IMR-90 (cell line): ENCODE results near the gene LIMCH1. TPM values are rescaled to one million over a fixed set of nuclear protein-coding genes. Genes with fewer than 3 reads are reported as not detected.
A peak's percentile ranks its signal among the peaks of the same experiment; 100 is the strongest.

Experiments
- ATAC-seq: fragments of 200-7000 bp; cut with Tn5 transposase; 2 replicates; pipeline ENCODE4 v1.9.1; 2020; ENCODE audit warnings: low read depth, mild to moderate bottlenecking, moderate library complexity
- BruUV-seq: library from RNA; stranded (reverse); fragments of 400-500 nt; replicated peaks from 2 replicates; lab custom pipeline; 2021; lab: Mats Ljungman, UMichigan
- CTCF ChIA-PET: fragments of 300-600 bp; formaldehyde crosslinking; extraction: SDS; loops from one replicate; lab custom pipeline; 2021; ENCODE audit warnings: antibody characterized with exemption; lab: Yijun Ruan, JAX
- POLR2A ChIA-PET: fragments of 300-600 bp; sonication (Branson Sonifier 250); formaldehyde crosslinking; loops from one replicate; lab custom pipeline; 2022; ENCODE audit warnings: antibody characterized with exemption; ENCODE audit not compliant: unreplicated experiment; lab: Charles Lee
- DNase-seq: peaks from one replicate; pipeline ENCODE4 v3.0.0; 2013
- H2AFZ ChIP-seq: replicated peaks from 2 replicates; pipeline ENCODE3; 2013; ENCODE audit warnings: low read length, mild to moderate bottlenecking; ENCODE audit not compliant: poor library complexity
- H2AK5ac ChIP-seq: 2 replicates; pipeline ENCODE4 v1.6.1; 2013; ENCODE audit warnings: low read depth, low read length, inconsistent platforms
- H2AK9ac ChIP-seq: replicated peaks from 2 replicates; pipeline ENCODE3; 2013; ENCODE audit warnings: mild to moderate bottlenecking, low read depth, low read length, moderate library complexity; ENCODE audit not compliant: poor library complexity
- H2BK120ac ChIP-seq: 2 replicates; pipeline ENCODE4 v1.6.1; 2013; ENCODE audit warnings: low read depth, low read length, inconsistent platforms
- H2BK15ac ChIP-seq: 3 replicates; pipeline ENCODE4 v1.6.1; 2013; ENCODE audit warnings: low read depth, low read length, inconsistent platforms
- H2BK20ac ChIP-seq: 2 replicates; pipeline ENCODE4 v1.6.1; 2013; ENCODE audit warnings: low read depth, mild to moderate bottlenecking, inconsistent platforms, low read length, moderate library complexity
- H2BK5ac ChIP-seq: 2 replicates; pipeline ENCODE4 v1.6.1; 2013; ENCODE audit warnings: mild to moderate bottlenecking, low read depth, low read length, inconsistent platforms; ENCODE audit not compliant: poor library complexity, severe bottlenecking
- H3K14ac ChIP-seq: replicated peaks from 2 replicates; pipeline ENCODE4 v1.6.1; 2013; ENCODE audit warnings: low read depth, low read length, inconsistent platforms
- H3K18ac ChIP-seq: 2 replicates; pipeline ENCODE4 v1.6.1; 2013; ENCODE audit warnings: low read depth, low read length, control low read depth
- H3K23ac ChIP-seq: 2 replicates; pipeline ENCODE4 v1.6.1; 2013; ENCODE audit warnings: low read depth, low read length, inconsistent platforms
- H3K27ac ChIP-seq: 2 replicates; pipeline ENCODE4 v1.5.1; 2013; ENCODE audit warnings: mild to moderate bottlenecking, control low read depth, low read length; ENCODE audit not compliant: insufficient read depth
- H3K27me3 ChIP-seq: 2 replicates; pipeline ENCODE4 v1.6.1; 2013; ENCODE audit warnings: low read length; ENCODE audit not compliant: control insufficient read depth, insufficient read depth
- H3K36me3 ChIP-seq: 2 replicates; pipeline ENCODE4 v1.6.1; 2013; ENCODE audit warnings: low read length, mixed read lengths; ENCODE audit not compliant: control insufficient read depth, insufficient read depth
- H3K4ac ChIP-seq: 2 replicates; pipeline ENCODE4 v1.6.1; 2013; ENCODE audit warnings: low read depth, low read length, inconsistent platforms
- H3K4me1 ChIP-seq: 2 replicates; pipeline ENCODE4 v1.6.1; 2013; ENCODE audit warnings: low read length, mixed read lengths; ENCODE audit not compliant: control insufficient read depth, insufficient read depth
- H3K4me2 ChIP-seq: 2 replicates; pipeline ENCODE4 v1.6.1; 2013; ENCODE audit warnings: low read depth, mild to moderate bottlenecking, control low read depth, low read length, moderate library complexity
- H3K4me3 ChIP-seq: 2 replicates; pipeline ENCODE4 v1.5.1; 2013; ENCODE audit warnings: low read depth, mild to moderate bottlenecking, control low read depth, low read length, moderate library complexity; ENCODE audit not compliant: insufficient read depth
- H3K56ac ChIP-seq: 2 replicates; pipeline ENCODE4 v1.6.1; 2013; ENCODE audit warnings: low read length, inconsistent platforms; ENCODE audit not compliant: insufficient read depth; ENCODE audit errors: extremely low read depth
- H3K79me1 ChIP-seq, 2 experiments: 2 replicates each; pipeline ENCODE4 v1.6.1; 2013; ENCODE audit warnings: low read length in 2 of 2, inconsistent platforms in 1 of 2, low read depth in 1 of 2
- H3K9ac ChIP-seq: 2 replicates; pipeline ENCODE4 v1.6.1; 2013; ENCODE audit warnings: low read depth, low read length, control low read depth
- H3K9me1 ChIP-seq: 2 replicates; pipeline ENCODE4 v1.6.1; 2013; ENCODE audit warnings: low read length, inconsistent platforms; ENCODE audit not compliant: insufficient read depth
- H3K9me3 ChIP-seq: 2 replicates; pipeline ENCODE4 v1.6.1; 2013; ENCODE audit warnings: low read length; ENCODE audit not compliant: control insufficient read depth, insufficient read depth
- H4K20me1 ChIP-seq: 2 replicates; pipeline ENCODE4 v1.6.1; 2013; ENCODE audit warnings: low read length, inconsistent platforms; ENCODE audit not compliant: insufficient read depth
- H4K5ac ChIP-seq: 2 replicates; pipeline ENCODE4 v1.6.1; 2013; ENCODE audit warnings: mild to moderate bottlenecking, low read depth, low read length, control low read depth
- H4K8ac ChIP-seq, 2 experiments: 2 replicates each; pipeline ENCODE4 v1.6.1; 2013; ENCODE audit warnings: low read depth in 2 of 2, low read length in 2 of 2, control low read depth in 1 of 2, inconsistent platforms in 1 of 2
- H4K91ac ChIP-seq: 2 replicates; pipeline ENCODE4 v1.6.1; 2013; ENCODE audit warnings: low read depth, low read length, inconsistent platforms; ENCODE audit not compliant: insufficient read depth
- BHLHE40 ChIP-seq: fragments of 150-350 bp; IDR thresholded peaks from 2 replicates; pipeline ENCODE4 v1.6.1; 2016; ENCODE audit warnings: mild to moderate bottlenecking, low read depth, low read length
- CEBPB ChIP-seq: IDR thresholded peaks from 2 replicates; pipeline ENCODE4 v1.6.1; 2012; ENCODE audit warnings: low read depth, low read length, improper control_type of control experiment
- CHD1 ChIP-seq: IDR thresholded peaks from 2 replicates; pipeline ENCODE4 v1.6.1; 2012; ENCODE audit warnings: low read depth, low read length, improper control_type of control experiment
- FOS ChIP-seq: fragments of 150-350 bp; IDR thresholded peaks from 2 replicates; pipeline ENCODE4 v1.6.1; 2016; ENCODE audit warnings: low read depth, low read length
- MAZ ChIP-seq: IDR thresholded peaks from 2 replicates; pipeline ENCODE4 v1.6.1; 2012; ENCODE audit warnings: low read depth, mild to moderate bottlenecking, low read length, improper control_type of control experiment, moderate library complexity, borderline replicate concordance
- MXI1 ChIP-seq: IDR thresholded peaks from 2 replicates; pipeline ENCODE4 v1.6.1; 2012; ENCODE audit warnings: low read depth, mild to moderate bottlenecking, low read length, moderate library complexity, borderline replicate concordance
- NFE2L2 ChIP-seq: fragments of 150-350 bp; IDR thresholded peaks from 2 replicates; pipeline ENCODE4 v1.6.1; 2016; ENCODE audit warnings: low read depth, mild to moderate bottlenecking, low read length
- POLR2A ChIP-seq: IDR thresholded peaks from 2 replicates; pipeline ENCODE4 v1.6.1; 2012; ENCODE audit warnings: mild to moderate bottlenecking, low read depth, low read length
- RAD21 ChIP-seq: IDR thresholded peaks from 2 replicates; pipeline ENCODE4 v1.6.1; 2012; ENCODE audit warnings: low read length, improper control_type of control experiment
- RCOR1 ChIP-seq: IDR thresholded peaks from 2 replicates; pipeline ENCODE4 v1.6.1; 2012; ENCODE audit warnings: mild to moderate bottlenecking, low read length, improper control_type of control experiment; ENCODE audit not compliant: insufficient replicate concordance
- RFX5 ChIP-seq: IDR thresholded peaks from 2 replicates; pipeline ENCODE4 v1.8.0; 2012; ENCODE audit warnings: low read depth, mild to moderate bottlenecking, low read length, moderate library complexity
- WGBS, 2 experiments: methylation state at CpG; one replicate each; pipeline versions ENCODE4 v1.1.5 to v1.1.7; 2013; ENCODE audit warnings: missing lambda C conversion rate in 2 of 2; ENCODE audit not compliant: insufficient read length in 1 of 2; ENCODE audit errors: extremely low coverage in 2 of 2; 5-methylcytosine and 5-hydroxymethylcytosine counted together
- dilution Hi-C: fragments of 300-500 bp; cut with HindIII; formaldehyde crosslinking; loops from one replicate; pipeline ENCODE4 v1.14.3; 2018; ENCODE audit warnings: low sequenced_read_pairs; ENCODE audit not compliant: unreplicated experiment
- in situ Hi-C: fragments of 300-500 bp; cut with MboI; formaldehyde crosslinking; loops from 3 replicates; pipeline ENCODE4 v1.14.3; 2019; ENCODE audit warnings: low sequenced_read_pairs, inconsistent platforms, mixed read lengths
- intact Hi-C: fragments of 100-400 bp; cut with micrococcal nuclease; formaldehyde crosslinking; loops from 2 replicates; pipeline ENCODE4 v1.10.0; 2022
- polyA plus RNA-seq, 3 experiments: library from polyadenylated mRNA; depleted of rRNA; stranded (reverse); fragments of >200 nt; gene quantifications; 2 replicates each; pipeline ENCODE4 v1.2.3, GENCODE V29; 2012; ENCODE audit warnings: low replicate concordance in 1 of 3
- total RNA-seq: library from RNA; depleted of rRNA; stranded (reverse); fragments of >200 nt; gene quantifications from 2 replicates; pipeline ENCODE4 v1.2.3, GENCODE V29; 2012
- TF ChIP-seq, protein P1 (sequence below): fragments of 150-350 bp; IDR thresholded peaks from 2 replicates; pipeline ENCODE4 v1.6.1; 2017; ENCODE audit warnings: mild to moderate bottlenecking, antibody characterized with exemption, low read length, low read depth
- TF ChIP-seq, protein P2 (sequence below): conservative IDR thresholded peaks from 2 replicates; pipeline ENCODE4 v1.5.1; 2012; ENCODE audit warnings: mild to moderate bottlenecking, low read depth, low read length, improper control_type of control experiment
- TF ChIP-seq, protein P3 (sequence below): fragments of 150-350 bp; IDR thresholded peaks from 2 replicates; pipeline ENCODE4 v1.6.1; 2016; ENCODE audit warnings: low read depth, mild to moderate bottlenecking, low read length, moderate library complexity, borderline replicate concordance

Gene LIMCH1
- total and polyA plus RNA-seq, 2 of the 4 experiments (the other 2 are of a cell fraction): 0.89 to 2.9 TPM

DNA sequence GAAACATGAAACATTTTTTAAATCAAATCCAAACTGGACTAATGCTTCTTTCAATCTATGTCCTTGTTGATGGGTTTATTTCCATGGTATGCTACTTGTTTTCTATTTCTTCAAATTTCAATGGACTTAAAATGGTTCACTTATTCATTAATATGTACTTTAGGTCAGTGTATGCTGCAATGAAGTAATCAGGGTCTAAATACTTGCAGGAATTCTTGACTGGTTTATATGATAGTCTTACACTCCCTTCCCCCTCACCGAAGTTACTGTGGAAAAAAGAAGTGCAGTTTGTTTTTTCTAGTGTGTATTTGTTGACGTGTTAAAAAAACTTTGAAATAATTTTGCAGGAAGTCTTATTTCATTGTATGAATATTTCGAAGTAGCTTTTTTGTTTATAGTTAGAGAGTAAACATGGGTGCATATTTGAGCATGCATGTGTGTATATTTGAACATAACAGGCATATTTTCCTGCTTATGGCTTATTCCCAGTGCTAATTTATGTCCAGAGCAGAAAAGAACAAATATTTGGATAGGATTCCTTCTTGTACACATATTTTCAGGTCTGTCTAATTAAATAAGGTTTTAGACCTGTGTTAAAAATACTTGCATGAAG lies 65.0 kb downstream of the LIMCH1 start:
- no peak overlapping the region for H2BK20ac ChIP-seq
- no peak overlapping the region for H2BK15ac ChIP-seq
- no peak overlapping the region for H3K4me3 ChIP-seq
- CTCF ChIA-PET: interaction anchor here (1.2 kb wide), 1 partner anchor 59 kb away, joined by 3 read pairs; no protein-coding TSS in a partner anchor
- no peak overlapping the region for H2AK5ac ChIP-seq
- DNase-seq: no peak
- H3K4ac ChIP-seq: no peak overlapping the region
- no peak overlapping the region for H3K4me2 ChIP-seq
- no peak overlapping the region for H3K18ac ChIP-seq
- POLR2A ChIA-PET: no interaction called here
- no peaks in the 10 kb centered on the region for H3K79me1 ChIP-seq
- no peak overlapping the region for H2BK5ac ChIP-seq
- ATAC-seq: peak; percentile 83
- no peaks in the 10 kb centered on the region for H3K4me1 ChIP-seq
- no peak for TF ChIP-seq NFE2L2
- no peak for TF ChIP-seq MXI1
- no peak for TF ChIP-seq RCOR1
- no peak for TF ChIP-seq FOS
- no peak for TF ChIP-seq MAZ
- no peak for TF ChIP-seq CHD1
- no peak for TF ChIP-seq RAD21
- TF ChIP-seq, protein P1, sequence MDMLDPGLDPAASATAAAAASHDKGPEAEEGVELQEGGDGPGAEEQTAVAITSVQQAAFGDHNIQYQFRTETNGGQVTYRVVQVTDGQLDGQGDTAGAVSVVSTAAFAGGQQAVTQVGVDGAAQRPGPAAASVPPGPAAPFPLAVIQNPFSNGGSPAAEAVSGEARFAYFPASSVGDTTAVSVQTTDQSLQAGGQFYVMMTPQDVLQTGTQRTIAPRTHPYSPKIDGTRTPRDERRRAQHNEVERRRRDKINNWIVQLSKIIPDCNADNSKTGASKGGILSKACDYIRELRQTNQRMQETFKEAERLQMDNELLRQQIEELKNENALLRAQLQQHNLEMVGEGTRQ: no peak
- TF ChIP-seq, protein P2, sequence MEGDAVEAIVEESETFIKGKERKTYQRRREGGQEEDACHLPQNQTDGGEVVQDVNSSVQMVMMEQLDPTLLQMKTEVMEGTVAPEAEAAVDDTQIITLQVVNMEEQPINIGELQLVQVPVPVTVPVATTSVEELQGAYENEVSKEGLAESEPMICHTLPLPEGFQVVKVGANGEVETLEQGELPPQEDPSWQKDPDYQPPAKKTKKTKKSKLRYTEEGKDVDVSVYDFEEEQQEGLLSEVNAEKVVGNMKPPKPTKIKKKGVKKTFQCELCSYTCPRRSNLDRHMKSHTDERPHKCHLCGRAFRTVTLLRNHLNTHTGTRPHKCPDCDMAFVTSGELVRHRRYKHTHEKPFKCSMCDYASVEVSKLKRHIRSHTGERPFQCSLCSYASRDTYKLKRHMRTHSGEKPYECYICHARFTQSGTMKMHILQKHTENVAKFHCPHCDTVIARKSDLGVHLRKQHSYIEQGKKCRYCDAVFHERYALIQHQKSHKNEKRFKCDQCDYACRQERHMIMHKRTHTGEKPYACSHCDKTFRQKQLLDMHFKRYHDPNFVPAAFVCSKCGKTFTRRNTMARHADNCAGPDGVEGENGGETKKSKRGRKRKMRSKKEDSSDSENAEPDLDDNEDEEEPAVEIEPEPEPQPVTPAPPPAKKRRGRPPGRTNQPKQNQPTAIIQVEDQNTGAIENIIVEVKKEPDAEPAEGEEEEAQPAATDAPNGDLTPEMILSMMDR: no peak
- no peak for TF ChIP-seq BHLHE40
- TF ChIP-seq CEBPB: no peak
- no peak for TF ChIP-seq POLR2A
- no peak for TF ChIP-seq RFX5
- TF ChIP-seq, protein P3, sequence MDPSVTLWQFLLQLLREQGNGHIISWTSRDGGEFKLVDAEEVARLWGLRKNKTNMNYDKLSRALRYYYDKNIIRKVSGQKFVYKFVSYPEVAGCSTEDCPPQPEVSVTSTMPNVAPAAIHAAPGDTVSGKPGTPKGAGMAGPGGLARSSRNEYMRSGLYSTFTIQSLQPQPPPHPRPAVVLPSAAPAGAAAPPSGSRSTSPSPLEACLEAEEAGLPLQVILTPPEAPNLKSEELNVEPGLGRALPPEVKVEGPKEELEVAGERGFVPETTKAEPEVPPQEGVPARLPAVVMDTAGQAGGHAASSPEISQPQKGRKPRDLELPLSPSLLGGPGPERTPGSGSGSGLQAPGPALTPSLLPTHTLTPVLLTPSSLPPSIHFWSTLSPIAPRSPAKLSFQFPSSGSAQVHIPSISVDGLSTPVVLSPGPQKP: no peak
- H2AFZ ChIP-seq: no peak overlapping the region
- no TSS peak for BruUV-seq
- H4K8ac ChIP-seq: no peak overlapping the region
- in situ Hi-C loops: no loop called here
- peak overlapping the region; percentile 37; the same call in 1 of the 2 replicates for H3K27ac ChIP-seq
- no peak overlapping the region for H2BK120ac ChIP-seq
- H3K9ac ChIP-seq: no peak overlapping the region
- no peak overlapping the region for H3K23ac ChIP-seq
- H3K14ac ChIP-seq: no peak overlapping the region
- no peak overlapping the region for H4K5ac ChIP-seq
- dilution Hi-C loops: no loop called here
- intact Hi-C loops: no loop called here
- H3K9me3 ChIP-seq: no peaks in the 10 kb centered on the region
- WGBS, 2 experiments: no CpG with 5 or more reads among the region's 3 CpGs
- H4K20me1 ChIP-seq: no peaks in the 10 kb centered on the region
- no peak overlapping the region for H3K56ac ChIP-seq
- no peaks in the 10 kb centered on the region for H3K36me3 ChIP-seq
- H3K27me3 ChIP-seq: no peaks in the 10 kb centered on the region
- no peak overlapping the region for H4K91ac ChIP-seq
- H2AK9ac ChIP-seq: no peak overlapping the region
- no peaks in the 10 kb centered on the region for H3K9me1 ChIP-seq
